IMR-90 (cell line): Measurements from ENCODE around the gene BDH1. TPM values are rescaled to one million over a fixed set of nuclear protein-coding genes. Genes with fewer than 3 reads are reported as not detected.

ENCODE experiments used
- ATAC-seq: fragments of 200-7000 bp; cut with Tn5 transposase; 2 replicates; pipeline ENCODE4 v1.9.1; 2020; ENCODE audit warnings: low read depth, mild to moderate bottlenecking, moderate library complexity
- BruUV-seq: library from RNA; stranded (reverse); fragments of 400-500 nt; replicated peaks from 2 replicates; lab custom pipeline; 2021; lab: Mats Ljungman, UMichigan
- CTCF ChIA-PET: fragments of 300-600 bp; formaldehyde crosslinking; extraction: SDS; loops from one replicate; lab custom pipeline; 2021; ENCODE audit warnings: antibody characterized with exemption; lab: Yijun Ruan, JAX
- POLR2A ChIA-PET: fragments of 300-600 bp; sonication (Branson Sonifier 250); formaldehyde crosslinking; loops from one replicate; lab custom pipeline; 2022; ENCODE audit warnings: antibody characterized with exemption; ENCODE audit not compliant: unreplicated experiment; lab: Charles Lee
- DNase-seq: peaks from one replicate; pipeline ENCODE4 v3.0.0; 2013
- H2AFZ ChIP-seq: replicated peaks from 2 replicates; pipeline ENCODE3; 2013; ENCODE audit warnings: low read length, mild to moderate bottlenecking; ENCODE audit not compliant: poor library complexity
- H2AK5ac ChIP-seq: 2 replicates; pipeline ENCODE4 v1.6.1; 2013; ENCODE audit warnings: low read depth, low read length, inconsistent platforms
- H2AK9ac ChIP-seq: replicated peaks from 2 replicates; pipeline ENCODE3; 2013; ENCODE audit warnings: mild to moderate bottlenecking, low read depth, low read length, moderate library complexity; ENCODE audit not compliant: poor library complexity
- H2BK120ac ChIP-seq: 2 replicates; pipeline ENCODE4 v1.6.1; 2013; ENCODE audit warnings: low read depth, low read length, inconsistent platforms
- H2BK15ac ChIP-seq: 3 replicates; pipeline ENCODE4 v1.6.1; 2013; ENCODE audit warnings: low read depth, low read length, inconsistent platforms
- H2BK20ac ChIP-seq: 2 replicates; pipeline ENCODE4 v1.6.1; 2013; ENCODE audit warnings: low read depth, mild to moderate bottlenecking, inconsistent platforms, low read length, moderate library complexity
- H2BK5ac ChIP-seq: 2 replicates; pipeline ENCODE4 v1.6.1; 2013; ENCODE audit warnings: mild to moderate bottlenecking, low read depth, low read length, inconsistent platforms; ENCODE audit not compliant: poor library complexity, severe bottlenecking
- H3K14ac ChIP-seq: replicated peaks from 2 replicates; pipeline ENCODE4 v1.6.1; 2013; ENCODE audit warnings: low read depth, low read length, inconsistent platforms
- H3K18ac ChIP-seq: 2 replicates; pipeline ENCODE4 v1.6.1; 2013; ENCODE audit warnings: low read depth, low read length, control low read depth
- H3K23ac ChIP-seq: 2 replicates; pipeline ENCODE4 v1.6.1; 2013; ENCODE audit warnings: low read depth, low read length, inconsistent platforms
- H3K27ac ChIP-seq: 2 replicates; pipeline ENCODE4 v1.5.1; 2013; ENCODE audit warnings: mild to moderate bottlenecking, control low read depth, low read length; ENCODE audit not compliant: insufficient read depth
- H3K27me3 ChIP-seq: 2 replicates; pipeline ENCODE4 v1.6.1; 2013; ENCODE audit warnings: low read length; ENCODE audit not compliant: control insufficient read depth, insufficient read depth
- H3K36me3 ChIP-seq: 2 replicates; pipeline ENCODE4 v1.6.1; 2013; ENCODE audit warnings: low read length, mixed read lengths; ENCODE audit not compliant: control insufficient read depth, insufficient read depth
- H3K4ac ChIP-seq: 2 replicates; pipeline ENCODE4 v1.6.1; 2013; ENCODE audit warnings: low read depth, low read length, inconsistent platforms
- H3K4me1 ChIP-seq: 2 replicates; pipeline ENCODE4 v1.6.1; 2013; ENCODE audit warnings: low read length, mixed read lengths; ENCODE audit not compliant: control insufficient read depth, insufficient read depth
- H3K4me2 ChIP-seq: 2 replicates; pipeline ENCODE4 v1.6.1; 2013; ENCODE audit warnings: low read depth, mild to moderate bottlenecking, control low read depth, low read length, moderate library complexity
- H3K4me3 ChIP-seq: 2 replicates; pipeline ENCODE4 v1.5.1; 2013; ENCODE audit warnings: low read depth, mild to moderate bottlenecking, control low read depth, low read length, moderate library complexity; ENCODE audit not compliant: insufficient read depth
- H3K56ac ChIP-seq: 2 replicates; pipeline ENCODE4 v1.6.1; 2013; ENCODE audit warnings: low read length, inconsistent platforms; ENCODE audit not compliant: insufficient read depth; ENCODE audit errors: extremely low read depth
- H3K79me1 ChIP-seq, 2 experiments: 2 replicates each; pipeline ENCODE4 v1.6.1; 2013; ENCODE audit warnings: low read length in 2 of 2, inconsistent platforms in 1 of 2, low read depth in 1 of 2
- H3K9ac ChIP-seq: 2 replicates; pipeline ENCODE4 v1.6.1; 2013; ENCODE audit warnings: low read depth, low read length, control low read depth
- H3K9me1 ChIP-seq: 2 replicates; pipeline ENCODE4 v1.6.1; 2013; ENCODE audit warnings: low read length, inconsistent platforms; ENCODE audit not compliant: insufficient read depth
- H3K9me3 ChIP-seq: 2 replicates; pipeline ENCODE4 v1.6.1; 2013; ENCODE audit warnings: low read length; ENCODE audit not compliant: control insufficient read depth, insufficient read depth
- H4K20me1 ChIP-seq: 2 replicates; pipeline ENCODE4 v1.6.1; 2013; ENCODE audit warnings: low read length, inconsistent platforms; ENCODE audit not compliant: insufficient read depth
- H4K5ac ChIP-seq: 2 replicates; pipeline ENCODE4 v1.6.1; 2013; ENCODE audit warnings: mild to moderate bottlenecking, low read depth, low read length, control low read depth
- H4K8ac ChIP-seq, 2 experiments: 2 replicates each; pipeline ENCODE4 v1.6.1; 2013; ENCODE audit warnings: low read depth in 2 of 2, low read length in 2 of 2, control low read depth in 1 of 2, inconsistent platforms in 1 of 2
- H4K91ac ChIP-seq: 2 replicates; pipeline ENCODE4 v1.6.1; 2013; ENCODE audit warnings: low read depth, low read length, inconsistent platforms; ENCODE audit not compliant: insufficient read depth
- BHLHE40 ChIP-seq: fragments of 150-350 bp; IDR thresholded peaks from 2 replicates; pipeline ENCODE4 v1.6.1; 2016; ENCODE audit warnings: mild to moderate bottlenecking, low read depth, low read length
- CEBPB ChIP-seq: IDR thresholded peaks from 2 replicates; pipeline ENCODE4 v1.6.1; 2012; ENCODE audit warnings: low read depth, low read length, improper control_type of control experiment
- FOS ChIP-seq: fragments of 150-350 bp; IDR thresholded peaks from 2 replicates; pipeline ENCODE4 v1.6.1; 2016; ENCODE audit warnings: low read depth, low read length
- MAFK ChIP-seq: IDR thresholded peaks from 2 replicates; pipeline ENCODE4 v1.6.1; 2012; ENCODE audit warnings: low read depth, low read length, improper control_type of control experiment
- MAZ ChIP-seq: IDR thresholded peaks from 2 replicates; pipeline ENCODE4 v1.6.1; 2012; ENCODE audit warnings: low read depth, mild to moderate bottlenecking, low read length, improper control_type of control experiment, moderate library complexity, borderline replicate concordance
- MXI1 ChIP-seq: IDR thresholded peaks from 2 replicates; pipeline ENCODE4 v1.6.1; 2012; ENCODE audit warnings: low read depth, mild to moderate bottlenecking, low read length, moderate library complexity, borderline replicate concordance
- NFE2L2 ChIP-seq: fragments of 150-350 bp; IDR thresholded peaks from 2 replicates; pipeline ENCODE4 v1.6.1; 2016; ENCODE audit warnings: low read depth, mild to moderate bottlenecking, low read length
- POLR2A ChIP-seq: IDR thresholded peaks from 2 replicates; pipeline ENCODE4 v1.6.1; 2012; ENCODE audit warnings: mild to moderate bottlenecking, low read depth, low read length
- RAD21 ChIP-seq: IDR thresholded peaks from 2 replicates; pipeline ENCODE4 v1.6.1; 2012; ENCODE audit warnings: low read length, improper control_type of control experiment
- RCOR1 ChIP-seq: IDR thresholded peaks from 2 replicates; pipeline ENCODE4 v1.6.1; 2012; ENCODE audit warnings: mild to moderate bottlenecking, low read length, improper control_type of control experiment; ENCODE audit not compliant: insufficient replicate concordance
- RFX5 ChIP-seq: IDR thresholded peaks from 2 replicates; pipeline ENCODE4 v1.8.0; 2012; ENCODE audit warnings: low read depth, mild to moderate bottlenecking, low read length, moderate library complexity
- SMC3 ChIP-seq: fragments of 150-350 bp; IDR thresholded peaks from 2 replicates; pipeline ENCODE4 v1.6.1; 2016; ENCODE audit warnings: low read depth, mild to moderate bottlenecking, antibody characterized with exemption, low read length, moderate library complexity
- USF2 ChIP-seq: fragments of 150-350 bp; IDR thresholded peaks from 2 replicates; pipeline ENCODE4 v1.6.1; 2017; ENCODE audit warnings: mild to moderate bottlenecking, antibody characterized with exemption, low read length, low read depth
- WGBS, 2 experiments: methylation state at CpG; one replicate each; pipeline versions ENCODE4 v1.1.5 to v1.1.7; 2013; ENCODE audit warnings: missing lambda C conversion rate in 2 of 2; ENCODE audit not compliant: insufficient read length in 1 of 2; ENCODE audit errors: extremely low coverage in 2 of 2; 5-methylcytosine and 5-hydroxymethylcytosine counted together
- dilution Hi-C: fragments of 300-500 bp; cut with HindIII; formaldehyde crosslinking; loops from one replicate; pipeline ENCODE4 v1.14.3; 2018; ENCODE audit warnings: low sequenced_read_pairs; ENCODE audit not compliant: unreplicated experiment
- in situ Hi-C: fragments of 300-500 bp; cut with MboI; formaldehyde crosslinking; loops from 3 replicates; pipeline ENCODE4 v1.14.3; 2019; ENCODE audit warnings: low sequenced_read_pairs, inconsistent platforms, mixed read lengths
- intact Hi-C: fragments of 100-400 bp; cut with micrococcal nuclease; formaldehyde crosslinking; loops from 2 replicates; pipeline ENCODE4 v1.10.0; 2022
- polyA plus RNA-seq, 3 experiments: library from polyadenylated mRNA; depleted of rRNA; stranded (reverse); fragments of >200 nt; gene quantifications; 2 replicates each; pipeline ENCODE4 v1.2.3, GENCODE V29; 2012; ENCODE audit warnings: low replicate concordance in 1 of 3
- total RNA-seq: library from RNA; depleted of rRNA; stranded (reverse); fragments of >200 nt; gene quantifications from 2 replicates; pipeline ENCODE4 v1.2.3, GENCODE V29; 2012
- TF ChIP-seq, protein P1 (sequence below): fragments of 150-350 bp; IDR thresholded peaks from 2 replicates; pipeline ENCODE4 v1.6.1; 2016; ENCODE audit warnings: low read depth, mild to moderate bottlenecking, low read length, moderate library complexity, borderline replicate concordance

Gene BDH1
- total and polyA plus RNA-seq, 2 of the 4 experiments (the other 2 are of a cell fraction), result 2.7 to 4.4 TPM

DNA sequence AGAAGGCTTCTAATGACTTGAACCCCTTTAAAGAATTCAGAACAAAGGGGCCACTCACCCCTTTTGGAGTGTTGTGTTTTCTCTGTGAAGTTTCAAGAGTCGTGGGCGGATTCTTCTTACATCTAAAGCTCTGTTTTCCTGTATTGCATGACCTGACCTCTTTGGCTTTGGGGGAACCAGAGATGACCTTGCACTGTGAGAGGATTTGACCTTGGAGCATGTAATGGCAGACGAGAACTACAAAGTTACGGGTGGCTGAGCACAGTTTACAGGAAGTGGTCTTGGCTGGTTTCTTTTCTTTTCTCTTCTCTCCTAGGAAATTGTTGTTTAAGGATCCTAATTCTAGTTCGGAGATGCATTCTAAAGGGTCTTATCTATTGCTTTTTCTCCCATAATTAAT, 6.2 kb upstream of the BDH1 start (continued):
- no peak for TF ChIP-seq NFE2L2

DNA sequence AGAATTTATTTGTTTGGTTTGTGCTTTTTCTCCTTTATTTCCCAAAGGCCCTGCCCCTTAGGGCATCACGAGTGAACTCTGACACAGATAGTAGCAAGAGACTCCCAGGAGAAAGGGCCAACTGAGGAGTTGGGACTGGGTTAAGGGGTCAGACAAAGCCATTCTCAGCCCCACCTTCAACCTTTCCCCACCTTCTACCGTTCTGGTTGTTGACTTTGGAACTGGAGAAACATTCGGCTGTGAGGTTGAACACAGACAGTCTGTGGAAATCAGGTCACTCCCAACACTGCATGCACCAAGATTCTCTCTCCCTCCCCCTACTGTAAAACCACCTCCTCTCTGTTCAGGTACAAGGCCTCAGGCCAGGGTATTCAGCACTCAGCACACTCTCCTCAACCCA, 3.9 kb upstream of the BDH1 start:
- WGBS, 2 experiments, result no CpG with 5 or more reads among the region's 3 CpGs
- Histone ChIP-seq H2BK5ac (no peak overlapping the region), H3K4ac (no peak overlapping the region), H3K36me3 (no peaks in the 10 kb centered on the region), H3K4me1 (no peaks in the 10 kb centered on the region), H4K91ac (no peak overlapping the region), H3K9me3 (peaks cover 3% of the 10 kb centered on the region; the same call in 1 of the 2 replicates), H2AK5ac (no peak overlapping the region), H3K18ac (no peak overlapping the region), H3K23ac (no peak overlapping the region; the same call in 1 of the 2 replicates), H2AK9ac (no peak overlapping the region), H3K4me2 (no peak overlapping the region), H3K27ac (no peak overlapping the region), H4K20me1 (no peaks in the 10 kb centered on the region), H3K9ac (no peak overlapping the region), H3K9me1 (0 out of 2 replicates have a peak, but pooled peaks cover 3% of the 10 kb centered on the region), H3K56ac (no peak overlapping the region), H3K79me1 (no peaks in the 10 kb centered on the region), H2BK120ac (no peak overlapping the region), H2AFZ (no peak overlapping the region), H4K5ac (no peak overlapping the region), H2BK15ac (no peak overlapping the region), H3K14ac (no peak overlapping the region), H3K27me3 (peaks cover 29% of the 10 kb centered on the region), H2BK20ac (no peak overlapping the region), H3K4me3 (no peak overlapping the region), H4K8ac (no peak overlapping the region)
- intact Hi-C loops (no loop called here), in situ Hi-C loops (no loop called here), dilution Hi-C loops (no loop called here)
- POLR2A ChIA-PET, result no interaction called here
- TF ChIP-seq, protein P1, sequence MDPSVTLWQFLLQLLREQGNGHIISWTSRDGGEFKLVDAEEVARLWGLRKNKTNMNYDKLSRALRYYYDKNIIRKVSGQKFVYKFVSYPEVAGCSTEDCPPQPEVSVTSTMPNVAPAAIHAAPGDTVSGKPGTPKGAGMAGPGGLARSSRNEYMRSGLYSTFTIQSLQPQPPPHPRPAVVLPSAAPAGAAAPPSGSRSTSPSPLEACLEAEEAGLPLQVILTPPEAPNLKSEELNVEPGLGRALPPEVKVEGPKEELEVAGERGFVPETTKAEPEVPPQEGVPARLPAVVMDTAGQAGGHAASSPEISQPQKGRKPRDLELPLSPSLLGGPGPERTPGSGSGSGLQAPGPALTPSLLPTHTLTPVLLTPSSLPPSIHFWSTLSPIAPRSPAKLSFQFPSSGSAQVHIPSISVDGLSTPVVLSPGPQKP, result no peak
- no peak for TF ChIP-seq CEBPB
- no peak for TF ChIP-seq MAZ
- TF ChIP-seq MAFK, result no peak
- TF ChIP-seq USF2, result no peak
- TF ChIP-seq NFE2L2, result no peak
- no peak for TF ChIP-seq POLR2A
- TF ChIP-seq RCOR1, result no peak
- no peak for TF ChIP-seq RAD21
- no peak for TF ChIP-seq MXI1
- TF ChIP-seq BHLHE40, result no peak
- TF ChIP-seq RFX5, result no peak
- no peak for TF ChIP-seq SMC3
- TF ChIP-seq FOS, result no peak
- no peak for DNase-seq
- BruUV-seq, result no TSS peak
- CTCF ChIA-PET, result no interaction called here
- no peak for ATAC-seq
